Thymus (tissue), 11 donors: Measurements from ENCODE around the gene OR2W3. TPM values are rescaled to one million over a fixed set of nuclear protein-coding genes. Genes with fewer than 3 reads are reported as not detected.
"Not testable (repeated sequence)": the region's sequence is repeated elsewhere in the genome, so short reads cannot be mapped to it uniquely, and the experiment has no call there.

Experiments
- DNase-seq, 9 donors: peaks; one replicate each; pipeline ENCODE4 v3.0.0-alpha.2; 2013; ENCODE audit warnings: low spot score in 9 of 9, low read depth in 6 of 9, missing footprints in 1 of 9
- H3K27ac ChIP-seq, 2 donors: one replicate each; pipeline ENCODE4 v1.5.1; 2013; ENCODE audit warnings: control low read depth in 1 of 2, low read depth in 1 of 2, low read length in 1 of 2, mild to moderate bottlenecking in 1 of 2, moderate library complexity in 1 of 2
- H3K27me3 ChIP-seq, 2 donors: one replicate each; pipeline ENCODE4 v1.5.1; 2013; ENCODE audit warnings: low read length in 1 of 2; ENCODE audit not compliant: control insufficient read depth in 2 of 2, insufficient read depth in 1 of 2
- H3K36me3 ChIP-seq, 2 donors: one replicate each; pipeline ENCODE4 v1.5.1; 2013; ENCODE audit warnings: low read length in 1 of 2, mild to moderate bottlenecking in 1 of 2, moderate library complexity in 1 of 2; ENCODE audit not compliant: control insufficient read depth in 2 of 2, insufficient read depth in 2 of 2
- H3K4me1 ChIP-seq, 2 donors: one replicate each; pipeline ENCODE4 v1.5.1; 2013; ENCODE audit warnings: low read length in 2 of 2; ENCODE audit not compliant: control insufficient read depth in 2 of 2, insufficient read depth in 2 of 2
- H3K4me3 ChIP-seq, 2 donors: one replicate each; pipeline ENCODE4 v1.5.1; 2013; ENCODE audit warnings: low read length in 2 of 2, control low read depth in 1 of 2, mild to moderate bottlenecking in 1 of 2
- H3K9me3 ChIP-seq, 2 donors: one replicate each; pipeline ENCODE4 v1.5.1; 2013; ENCODE audit warnings: low read length in 1 of 2, mild to moderate bottlenecking in 1 of 2; ENCODE audit not compliant: control insufficient read depth in 2 of 2, insufficient read depth in 1 of 2
- WGBS: extraction: QIAGEN DNeasy Blood & Tissue Kit; methylation state at CpG from one replicate; pipeline ENCODE4 v1.1.7; 2013; 5-methylcytosine and 5-hydroxymethylcytosine counted together
- polyA plus RNA-seq: library from polyadenylated mRNA; stranded (reverse); fragments of 200-250 nt; gene quantifications from one replicate; pipeline ENCODE4 v1.2.3, GENCODE V29; 2013
- total RNA-seq: library from RNA; stranded (reverse); fragments of 120-200 nt; gene quantifications from one replicate; pipeline ENCODE4 v1.2.4, GENCODE V29; 2013
- donor health status: healthy.

Gene OR2W3
- total and polyA plus RNA-seq, 2 donors, result 0.09 TPM

DNA sequence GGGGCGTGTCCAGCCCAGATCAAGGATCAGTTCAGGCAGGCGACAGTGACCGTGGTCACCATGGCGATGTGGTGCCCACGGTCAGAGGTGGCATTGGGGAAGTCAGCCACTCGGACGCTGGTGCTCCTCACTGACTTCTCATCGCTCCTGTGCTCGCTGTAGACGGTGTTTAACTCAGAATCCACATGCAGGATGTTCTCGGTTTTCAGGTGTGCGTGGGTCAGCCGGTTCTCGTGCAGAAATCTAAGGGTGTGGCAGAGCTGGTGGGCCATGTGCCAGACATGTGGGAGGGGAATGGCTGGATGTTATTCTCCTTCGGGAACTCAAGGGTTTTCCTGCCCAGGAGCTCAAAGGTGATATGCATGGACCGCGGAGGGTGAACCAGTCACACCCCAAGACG lies 41.0 kb downstream of the OR2W3 start:
- Histone ChIP-seq H3K4me3 (no peak overlapping the region), H3K9me3 (peaks cover 0 to 14% of the 10 kb centered on the region in 2 donors), H3K27ac (no peak overlapping the region), H3K36me3 (no peaks in the 10 kb centered on the region), H3K27me3 (no peaks in the 10 kb centered on the region), H3K4me1 (no peaks in the 10 kb centered on the region)
- no peak for DNase-seq
- 99% methylated on average over 18 of the region's 18 CpGs for WGBS

DNA sequence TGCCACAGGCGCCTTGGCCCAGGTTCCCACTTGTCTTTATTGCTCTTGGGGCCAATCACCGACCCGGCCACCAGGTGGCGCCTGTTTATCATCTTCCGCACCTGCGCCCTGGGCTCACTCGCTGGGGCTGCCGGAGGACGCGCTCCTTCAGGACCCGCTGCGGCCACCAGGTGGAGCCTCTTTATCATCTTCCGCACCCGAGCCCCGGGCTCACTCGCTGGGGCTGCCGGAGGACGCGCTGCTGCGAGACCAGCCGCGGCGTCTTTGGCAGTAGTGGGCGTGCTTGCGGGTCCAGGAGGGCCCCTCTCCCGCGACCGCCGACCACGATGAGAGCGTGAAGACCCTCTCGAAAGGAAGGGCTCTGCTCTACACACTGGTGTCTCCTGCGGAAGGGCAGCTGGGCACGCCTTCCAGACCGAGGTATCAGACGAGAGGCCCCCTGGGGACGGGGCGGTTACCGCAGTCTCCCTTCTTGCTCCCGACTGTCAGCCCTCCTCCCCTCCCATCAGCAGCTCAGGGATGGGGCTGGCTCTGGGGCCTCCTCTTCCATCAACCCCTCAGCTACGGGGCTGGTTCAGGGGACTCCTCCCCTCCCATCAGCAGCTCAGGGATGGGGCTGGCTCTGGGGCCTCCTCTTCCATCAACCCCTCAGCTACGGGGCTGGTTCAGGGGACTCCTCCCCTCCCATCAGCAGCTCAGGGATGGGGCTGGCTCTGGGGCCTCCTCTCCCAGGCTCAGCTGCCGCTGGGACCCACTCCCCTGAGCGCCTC lies 41.8 kb downstream of the OR2W3 start:
- H3K4me3 ChIP-seq, result peak overlapping the region; percentile 44 to 58
- WGBS, result 7% methylated on average over 44 of the region's 44 CpGs

GRCh38 chr1:247942624-247943023 lies 47.2 kb downstream of the OR2W3 start:
- DNase-seq, result no peak
- Histone ChIP-seq H3K9me3 (no peaks in the 10 kb centered on the region), H3K27me3 (no peaks in the 10 kb centered on the region), H3K36me3 (no peaks in the 10 kb centered on the region), H3K4me3 (no peak overlapping the region), H3K27ac (no peak overlapping the region), H3K4me1 (no peaks in the 10 kb centered on the region)
- WGBS, result 96% methylated on average over 6 of the region's 6 CpGs

More for the DNA sequence above, 41.8 kb downstream of the OR2W3 start:
- Histone ChIP-seq H3K27ac (peak overlapping the region in 1 of 2 donors; percentile 53), H3K9me3 (peaks cover 0 to 14% of the 10 kb centered on the region in 2 donors)
- H3K36me3 ChIP-seq, H3K4me1 ChIP-seq, H3K27me3 ChIP-seq: not testable (repeated sequence)
- peak; percentile 75 to 95 (median 88) for DNase-seq

Other genes with a start within 250 kb of the OR2W3 start
- gene OR13G1, start 215.8 kb upstream of the OR2W3 start, total RNA-seq, result not detected
- gene OR13G1, start 215.8 kb upstream of the OR2W3 start, polyA plus RNA-seq, result not detected
- gene OR6F1, start 178.9 kb upstream of the OR2W3 start, total RNA-seq, result not detected
- gene OR6F1, start 178.9 kb upstream of the OR2W3 start, polyA plus RNA-seq, result not detected
- gene OR14K1, start 157.0 kb upstream of the OR2W3 start, total RNA-seq, result not detected
- not detected for gene OR14K1, start 157.0 kb upstream of the OR2W3 start, polyA plus RNA-seq
- gene OR14A2, start 147.4 kb upstream of the OR2W3 start, total RNA-seq, result not detected
- not detected for gene OR14A2, start 147.4 kb upstream of the OR2W3 start, polyA plus RNA-seq
- not detected for gene OR1C1, start 135.0 kb upstream of the OR2W3 start, total RNA-seq
- gene OR1C1, start 135.0 kb upstream of the OR2W3 start, polyA plus RNA-seq, result not detected
- not detected for gene OR14A16, start 71.5 kb upstream of the OR2W3 start, total RNA-seq
- not detected for gene OR14A16, start 71.5 kb upstream of the OR2W3 start, polyA plus RNA-seq
- gene OR11L1, start 53.7 kb upstream of the OR2W3 start, total RNA-seq, result not detected
- gene OR11L1, start 53.7 kb upstream of the OR2W3 start, polyA plus RNA-seq, result not detected
- gene TRIM58, start 38.4 kb upstream of the OR2W3 start, total RNA-seq, result 0.66 TPM
- gene TRIM58, start 38.4 kb upstream of the OR2W3 start, polyA plus RNA-seq, result 0.14 TPM
- not detected for gene OR2T8, start 24.7 kb downstream of the OR2W3 start, total RNA-seq
- 0.02 TPM for gene OR2T8, start 24.7 kb downstream of the OR2W3 start, polyA plus RNA-seq
- not detected for gene OR2AJ1, start 29.3 kb downstream of the OR2W3 start, total RNA-seq
- not detected for gene OR2AJ1, start 29.3 kb downstream of the OR2W3 start, polyA plus RNA-seq
- not detected for gene OR2L8, start 53.3 kb downstream of the OR2W3 start, total RNA-seq
- not detected for gene OR2L8, start 53.3 kb downstream of the OR2W3 start, polyA plus RNA-seq
- gene OR2AK2, start 69.6 kb downstream of the OR2W3 start, total RNA-seq, result 0.09 TPM
- gene OR2AK2, start 69.6 kb downstream of the OR2W3 start, polyA plus RNA-seq, result not detected
- gene OR2L5, start 118.1 kb downstream of the OR2W3 start, total RNA-seq, result 0.05 TPM
- gene OR2L5, start 118.1 kb downstream of the OR2W3 start, polyA plus RNA-seq, result 0.02 TPM
- under 0.01 TPM for gene OR2L2, start 134.5 kb downstream of the OR2W3 start, total RNA-seq
- gene OR2L2, start 134.5 kb downstream of the OR2W3 start, polyA plus RNA-seq, result 0.14 TPM
- not detected for gene OR2L3, start 151.2 kb downstream of the OR2W3 start, total RNA-seq
- not detected for gene OR2L3, start 151.2 kb downstream of the OR2W3 start, polyA plus RNA-seq
- 0.05 TPM for gene OR2L13, start 199.6 kb downstream of the OR2W3 start, total RNA-seq
- gene OR2L13, start 199.6 kb downstream of the OR2W3 start, polyA plus RNA-seq, result 0.05 TPM
- gene OR2M5, start 249.6 kb downstream of the OR2W3 start, total RNA-seq, result not detected
- not detected for gene OR2M5, start 249.6 kb downstream of the OR2W3 start, polyA plus RNA-seq